Kidney epithelial cell (primary cell): ENCODE results near the gene SAMD4A. TPM values are rescaled to one million over a fixed set of nuclear protein-coding genes. Genes with fewer than 3 reads are reported as not detected.

Experiments
- DNase-seq: peaks from one replicate; pipeline ENCODE4 v3.0.0-alpha.2; 2010; ENCODE audit warnings: low read depth
- H3K27me3 ChIP-seq: 2 replicates; pipeline ENCODE4 v1.6.0; 2011; ENCODE audit warnings: low read length; ENCODE audit not compliant: control insufficient read depth, insufficient read depth
- H3K36me3 ChIP-seq: 2 replicates; pipeline ENCODE4 v1.5.1; 2011; ENCODE audit warnings: low read length; ENCODE audit not compliant: control insufficient read depth, insufficient read depth
- H3K4me3 ChIP-seq: 2 replicates; pipeline ENCODE4 v1.5.1; 2011; ENCODE audit warnings: low read depth, mild to moderate bottlenecking, control low read depth, low read length
- total RNA-seq: library from RNA; depleted of rRNA; stranded (reverse); fragments of >200 nt; gene quantifications from 2 replicates; pipeline ENCODE4 v1.2.3, GENCODE V29; 2015
- TF ChIP-seq, protein P1 (sequence below): IDR thresholded peaks from 2 replicates; pipeline ENCODE4 v1.5.1; 2011; ENCODE audit warnings: mild to moderate bottlenecking, moderate library complexity, low read length, control low read depth, inconsistent platforms; ENCODE audit not compliant: insufficient read depth, poor library complexity, severe bottlenecking

SAMD4A gene
- total RNA-seq, 1 donor from 2014 or later, result 14.5 TPM

DNA sequence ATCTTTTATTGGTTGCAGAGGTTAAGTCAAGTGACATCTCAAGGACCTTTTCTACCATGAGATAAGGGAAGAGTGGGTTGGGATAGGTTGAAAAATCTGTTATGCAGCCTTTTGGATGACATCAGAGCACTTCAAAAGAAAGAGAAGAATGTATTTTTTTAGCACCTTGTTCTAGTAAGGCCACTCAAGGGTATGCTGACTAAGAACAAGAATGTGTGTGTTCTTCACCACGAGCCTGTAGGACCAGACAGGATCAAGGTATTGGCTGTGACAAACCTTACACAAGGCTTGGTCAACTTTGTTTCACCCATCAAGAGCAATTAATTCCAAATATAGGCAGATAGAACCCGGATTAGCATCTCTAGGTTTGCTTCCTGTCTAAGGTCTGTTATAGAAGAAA lies 142.5 kb downstream of the SAMD4A start:
- Histone ChIP-seq H3K4me3 (no peak overlapping the region), H3K27me3 (no peaks in the 10 kb centered on the region), H3K36me3 (no peaks in the 10 kb centered on the region)
- TF ChIP-seq, protein P1, sequence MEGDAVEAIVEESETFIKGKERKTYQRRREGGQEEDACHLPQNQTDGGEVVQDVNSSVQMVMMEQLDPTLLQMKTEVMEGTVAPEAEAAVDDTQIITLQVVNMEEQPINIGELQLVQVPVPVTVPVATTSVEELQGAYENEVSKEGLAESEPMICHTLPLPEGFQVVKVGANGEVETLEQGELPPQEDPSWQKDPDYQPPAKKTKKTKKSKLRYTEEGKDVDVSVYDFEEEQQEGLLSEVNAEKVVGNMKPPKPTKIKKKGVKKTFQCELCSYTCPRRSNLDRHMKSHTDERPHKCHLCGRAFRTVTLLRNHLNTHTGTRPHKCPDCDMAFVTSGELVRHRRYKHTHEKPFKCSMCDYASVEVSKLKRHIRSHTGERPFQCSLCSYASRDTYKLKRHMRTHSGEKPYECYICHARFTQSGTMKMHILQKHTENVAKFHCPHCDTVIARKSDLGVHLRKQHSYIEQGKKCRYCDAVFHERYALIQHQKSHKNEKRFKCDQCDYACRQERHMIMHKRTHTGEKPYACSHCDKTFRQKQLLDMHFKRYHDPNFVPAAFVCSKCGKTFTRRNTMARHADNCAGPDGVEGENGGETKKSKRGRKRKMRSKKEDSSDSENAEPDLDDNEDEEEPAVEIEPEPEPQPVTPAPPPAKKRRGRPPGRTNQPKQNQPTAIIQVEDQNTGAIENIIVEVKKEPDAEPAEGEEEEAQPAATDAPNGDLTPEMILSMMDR, result no peak
- no peak for DNase-seq

DNA sequence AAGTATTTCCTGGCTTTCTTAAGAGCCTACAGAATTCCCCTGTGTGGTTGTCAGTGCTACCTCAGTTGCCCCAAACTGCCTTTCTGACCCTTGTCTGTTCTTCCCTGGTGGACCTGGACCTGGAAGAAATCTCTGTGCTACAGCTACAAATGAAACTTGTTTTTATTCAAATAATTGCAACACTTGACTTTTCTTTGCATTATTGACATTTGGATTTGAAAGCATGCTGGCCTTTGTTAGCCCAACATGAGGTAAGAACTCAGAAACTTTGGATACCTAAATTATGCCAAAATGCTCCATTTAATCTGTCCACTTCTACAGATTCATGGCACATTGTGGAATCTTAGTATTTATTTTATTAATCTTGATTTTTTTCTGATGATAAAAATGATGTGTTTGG lies 142.9 kb downstream of the SAMD4A start:
- Histone ChIP-seq H3K4me3 (no peak overlapping the region), H3K36me3 (no peaks in the 10 kb centered on the region), H3K27me3 (no peaks in the 10 kb centered on the region)
- TF ChIP-seq, protein P1, result no peak
- DNase-seq, result no peak

DNA sequence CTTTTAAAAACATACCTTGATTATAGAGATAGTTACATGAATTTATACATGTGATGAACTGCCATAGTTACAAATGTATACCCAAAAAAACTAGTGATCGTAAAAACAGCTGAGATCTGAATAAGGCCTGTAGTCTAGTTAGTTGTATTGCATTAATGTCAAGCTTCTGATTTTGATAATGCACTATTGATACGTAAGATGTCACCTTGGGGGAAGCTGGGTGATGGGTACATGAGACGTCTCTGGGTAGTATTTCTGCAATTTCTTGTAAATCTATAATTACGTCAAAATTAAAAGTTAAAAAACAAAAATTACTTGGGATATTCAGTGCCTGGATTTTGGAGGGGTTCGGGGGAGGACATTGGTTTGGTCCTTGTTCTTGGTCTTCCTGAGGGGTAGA lies 144.4 kb downstream of the SAMD4A start:
- H3K36me3 ChIP-seq, result no peaks in the 10 kb centered on the region
- no peak for DNase-seq
- TF ChIP-seq, protein P1, result no peak
- no peaks in the 10 kb centered on the region for H3K27me3 ChIP-seq
- H3K4me3 ChIP-seq, result no peak overlapping the region

DNA sequence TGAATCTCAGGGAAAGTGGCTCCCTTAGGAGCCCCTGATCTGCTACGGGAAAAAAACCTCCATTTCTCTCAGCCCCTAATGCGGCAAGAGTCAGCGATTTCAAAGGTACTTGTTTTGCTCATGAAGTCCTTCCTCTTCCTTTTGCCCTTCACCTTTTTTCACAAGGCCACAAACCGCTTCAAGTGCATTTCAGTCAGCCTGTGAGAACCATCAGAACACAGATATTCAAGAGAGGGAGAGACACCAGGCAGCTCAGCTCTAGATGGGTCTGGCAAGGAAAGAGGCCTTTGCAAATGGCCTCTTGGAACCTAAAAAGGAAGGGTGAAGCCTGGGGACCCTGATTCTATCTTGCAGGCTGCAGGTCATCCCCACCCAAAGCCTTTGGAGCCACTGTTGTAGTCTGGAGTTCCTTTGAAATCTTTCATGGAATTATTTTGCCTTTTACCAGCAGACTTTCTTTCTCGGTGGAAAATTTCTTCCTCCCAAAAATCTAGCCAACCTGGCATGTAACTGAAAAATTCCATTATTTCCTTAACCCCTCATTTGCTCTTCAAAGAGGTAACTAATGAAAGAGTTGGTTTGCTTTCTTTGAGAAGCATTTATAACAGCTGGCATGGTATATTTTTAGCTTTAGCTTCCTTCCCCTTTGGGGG lies 145.0 kb downstream of the SAMD4A start:
- H3K27me3 ChIP-seq, result no peaks in the 10 kb centered on the region
- H3K4me3 ChIP-seq, result no peak overlapping the region
- DNase-seq, result no peak

DNA sequence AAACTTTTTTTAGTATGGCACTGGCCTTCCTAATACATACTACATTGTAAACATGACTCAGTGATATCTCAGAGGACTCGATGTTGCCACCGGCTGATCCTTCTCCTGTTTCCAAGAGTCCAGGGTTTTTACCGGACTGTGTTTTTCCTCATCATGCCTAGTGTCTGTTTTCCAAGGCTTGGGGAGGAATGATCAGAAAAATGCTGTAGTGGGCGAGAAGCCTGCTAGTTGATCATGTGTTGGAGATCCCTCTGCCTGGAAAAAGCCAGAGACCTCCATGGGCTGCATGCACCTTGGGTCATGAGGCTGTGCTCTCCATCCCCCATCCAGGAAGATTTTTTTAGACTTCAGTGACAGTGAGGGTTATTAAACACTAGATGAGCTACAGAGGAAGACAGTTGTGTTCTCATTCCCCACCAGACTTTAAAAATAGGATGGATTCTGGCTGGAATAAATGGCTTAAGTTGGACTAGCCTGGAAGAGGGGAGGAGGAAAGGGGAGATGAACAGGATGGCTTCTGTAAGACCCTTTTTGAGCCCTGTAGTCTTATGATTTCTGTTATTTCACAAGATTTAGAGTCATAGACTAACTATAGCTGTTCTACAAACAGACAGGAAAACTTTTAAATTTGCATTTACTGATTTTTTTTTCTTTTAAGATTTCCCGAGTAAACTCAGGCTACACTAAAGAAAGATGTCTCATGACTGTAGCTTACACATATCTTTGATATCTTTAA lies 145.7 kb downstream of the SAMD4A start:
- no peak for DNase-seq
- TF ChIP-seq, protein P1, result no peak
- Histone ChIP-seq H3K27me3 (no peaks in the 10 kb centered on the region), H3K4me3 (no peak overlapping the region), H3K36me3 (no peaks in the 10 kb centered on the region)

More for the DNA sequence above, 145.0 kb downstream of the SAMD4A start:
- TF ChIP-seq, protein P1, result no peak
- H3K36me3 ChIP-seq, result no peaks in the 10 kb centered on the region
